ENCODE measurements around the gene AJM1.

Gene AJM1

GRCh38 chr9:136856079-136856476 is 13.8 kb downstream of the AJM1 start:
- TF ChIP-seq EP300 (IDR thresholded peaks at IDR 0.05; ENCODE audit: borderline replicate concordance) (no peak), USF1 (IDR thresholded peaks at IDR 0.05) (no peak), ZBTB7A (IDR thresholded peaks at IDR 0.05; ENCODE audit: low read depth) (no peak), TEAD4 (IDR thresholded peaks at IDR 0.05) (no peak), EGR1 (IDR thresholded peaks at IDR 0.05) (no peak), CREB1 (IDR thresholded peaks at IDR 0.05; ENCODE audit: low read depth) (no peak), FOXM1 (IDR thresholded peaks at IDR 0.05; ENCODE audit: borderline replicate concordance, low read depth) (no peak), NFIC (IDR thresholded peaks at IDR 0.05) (no peak), TCF12 (IDR thresholded peaks at IDR 0.05; ENCODE audit: low read depth) (no peak), YY1 (IDR thresholded peaks at IDR 0.05; ENCODE audit: low read depth) (no peak), TAF1 (IDR thresholded peaks at IDR 0.05; ENCODE audit: low read depth) (no peak), REST (IDR thresholded peaks at IDR 0.05; ENCODE audit: low read depth) (no peak), RAD21 (IDR thresholded peaks at IDR 0.05; ENCODE audit: low read depth) (no peak), MAX (IDR thresholded peaks at IDR 0.05) (no peak), CEBPB (IDR thresholded peaks at IDR 0.05) (no peak)

- 0 out of 2 replicates have a peak, but pooled peaks have one; percentile 31 for TF ChIP-seq ZBTB7A (IDR thresholded peaks at IDR 0.05; ENCODE audit: low read depth)
- TF ChIP-seq TAF1 (IDR thresholded peaks at IDR 0.05; ENCODE audit: low read depth), result no peak
- no peak for TF ChIP-seq NFIC (IDR thresholded peaks at IDR 0.05)
- no peak for TF ChIP-seq YY1 (IDR thresholded peaks at IDR 0.05; ENCODE audit: low read depth)
- no peak for TF ChIP-seq EGR1 (IDR thresholded peaks at IDR 0.05)
- TF ChIP-seq FOXM1 (IDR thresholded peaks at IDR 0.05; ENCODE audit: borderline replicate concordance, low read depth), result no peak
- TF ChIP-seq RAD21 (IDR thresholded peaks at IDR 0.05; ENCODE audit: low read depth), result no peak
Measured at GRCh38 chr9:136856541-136857141, 14.4 kb downstream of the AJM1 start.

- TF ChIP-seq REST (IDR thresholded peaks at IDR 0.05; ENCODE audit: low read depth), result no peak
- TF ChIP-seq TEAD4 (IDR thresholded peaks at IDR 0.05), result no peak
- no peak for TF ChIP-seq ZBTB7A (IDR thresholded peaks at IDR 0.05; ENCODE audit: low read depth)
- no peak for TF ChIP-seq CEBPB (IDR thresholded peaks at IDR 0.05)
- no peak for TF ChIP-seq TAF1 (IDR thresholded peaks at IDR 0.05; ENCODE audit: low read depth)
- TF ChIP-seq USF1 (IDR thresholded peaks at IDR 0.05), result no peak
- TF ChIP-seq NFIC (IDR thresholded peaks at IDR 0.05), result no peak
- no peak for TF ChIP-seq CREB1 (IDR thresholded peaks at IDR 0.05; ENCODE audit: low read depth)
- no peak for TF ChIP-seq FOXM1 (IDR thresholded peaks at IDR 0.05; ENCODE audit: borderline replicate concordance, low read depth)
- TF ChIP-seq MAX (IDR thresholded peaks at IDR 0.05), result no peak
- TF ChIP-seq TCF12 (IDR thresholded peaks at IDR 0.05; ENCODE audit: low read depth), result no peak
- no peak for TF ChIP-seq EGR1 (IDR thresholded peaks at IDR 0.05)
- TF ChIP-seq RAD21 (IDR thresholded peaks at IDR 0.05; ENCODE audit: low read depth), result no peak
- TF ChIP-seq EP300 (IDR thresholded peaks at IDR 0.05; ENCODE audit: borderline replicate concordance), result no peak
- TF ChIP-seq YY1 (IDR thresholded peaks at IDR 0.05; ENCODE audit: low read depth), result no peak
Measured at GRCh38 chr9:136857166-136857565, 14.9 kb downstream of the AJM1 start.

GRCh38 chr9:136857581-136858412 is 15.5 kb downstream of the AJM1 start:
- TF ChIP-seq REST (IDR thresholded peaks at IDR 0.05; ENCODE audit: low read depth) (no peak), NFIC (IDR thresholded peaks at IDR 0.05) (no peak), MAX (IDR thresholded peaks at IDR 0.05) (no peak), TEAD4 (IDR thresholded peaks at IDR 0.05) (no peak), TAF1 (IDR thresholded peaks at IDR 0.05; ENCODE audit: low read depth) (no peak), CEBPB (IDR thresholded peaks at IDR 0.05) (no peak), RAD21 (IDR thresholded peaks at IDR 0.05; ENCODE audit: low read depth) (no peak), TCF12 (IDR thresholded peaks at IDR 0.05; ENCODE audit: low read depth) (no peak), USF1 (IDR thresholded peaks at IDR 0.05) (no peak), YY1 (IDR thresholded peaks at IDR 0.05; ENCODE audit: low read depth) (no peak)
